ENCODE measurements around the gene XG. TPM values are rescaled to one million over a fixed set of nuclear protein-coding genes. Genes with fewer than 3 reads are reported as not detected.

Gene XG
- total and polyA plus RNA-seq, 5 donors from 2014 or later = not detected

DNA sequence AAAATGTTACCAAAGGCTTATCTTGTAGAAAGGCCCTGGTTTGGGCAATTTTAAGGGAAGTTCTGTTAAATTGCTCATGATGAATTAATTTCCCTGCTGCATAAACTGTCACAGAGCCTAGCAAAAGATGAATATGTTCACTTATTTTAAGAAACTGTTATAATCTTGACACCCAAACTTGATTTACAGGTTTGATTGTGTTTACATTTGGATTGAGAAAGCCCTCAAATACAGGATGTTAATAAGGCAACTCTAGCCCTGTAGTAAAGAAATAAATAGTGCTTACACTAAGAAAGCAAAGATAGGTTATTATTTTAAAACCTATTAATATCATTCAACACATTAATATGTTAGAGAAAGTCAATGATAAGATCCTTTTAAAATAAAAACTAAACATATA, 95.2 kb downstream of the XG start:
- H3K36me3 ChIP-seq (ENCODE audit: control insufficient read depth, insufficient read depth, low read length) = no peaks in the 10 kb centered on the region
- H3K4me3 ChIP-seq (ENCODE audit: low read depth, low read length) = no peak overlapping the region

DNA sequence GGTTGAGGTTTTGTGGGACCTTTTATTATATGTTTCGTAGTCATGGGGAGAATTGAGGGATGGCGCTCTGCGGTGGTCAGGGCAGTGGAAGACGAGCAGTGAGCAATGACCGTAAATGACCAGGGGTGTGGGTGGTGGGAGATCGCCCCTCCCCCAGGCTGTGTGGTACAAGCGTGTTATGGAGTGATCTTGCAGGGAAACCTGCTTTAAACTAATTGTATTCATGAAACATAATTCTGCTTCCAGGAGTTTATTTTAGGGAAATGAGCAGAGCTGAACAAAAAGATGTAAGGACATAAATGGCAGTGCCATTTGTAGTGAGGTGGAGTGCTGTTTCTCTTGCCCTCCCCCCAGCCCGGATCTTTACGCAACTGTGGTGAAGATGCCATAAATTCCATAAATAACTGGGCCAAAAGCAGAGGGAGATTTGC, 97.0 kb downstream of the XG start:
- ATAC-seq (ENCODE audit: low read depth in 2 of 2) (no peak), DNase-seq (no peak)
- no peak overlapping the region for H3K4me3 Mint-ChIP-seq
- H3K4me1 ChIP-seq (ENCODE audit: control insufficient read depth, insufficient read depth, low read length, poor library complexity, severe bottlenecking) = no peaks in the 10 kb centered on the region
- H3K27ac Mint-ChIP-seq = no peak overlapping the region
- H3K9me3 Mint-ChIP-seq = peaks cover 0 to 2% (median 0%) of the 10 kb centered on the region in 7 donors
- H3K36me3 Mint-ChIP-seq = no peaks in the 10 kb centered on the region
- H3K4me1 Mint-ChIP-seq = no peaks in the 10 kb centered on the region
- no peaks in the 10 kb centered on the region for H3K27me3 Mint-ChIP-seq
- H3K27ac ChIP-seq (ENCODE audit: insufficient read depth, low read length, poor library complexity, severe bottlenecking) = no peak overlapping the region
- no peaks in the 10 kb centered on the region for H3K9me3 ChIP-seq (ENCODE audit: control insufficient read depth in 2 of 2, low read length in 2 of 2)
- no peaks in the 10 kb centered on the region for H3K36me3 ChIP-seq (ENCODE audit: control insufficient read depth, insufficient read depth, low read length)
- no peak overlapping the region for H3K4me3 ChIP-seq (ENCODE audit: low read depth, low read length)
- H3K27me3 ChIP-seq (ENCODE audit: control insufficient read depth, insufficient read depth, low read length) = no peaks in the 10 kb centered on the region

More for the DNA sequence above, 95.2 kb downstream of the XG start:
- Mint-ChIP-seq H3K4me3 (no peak overlapping the region), H3K27ac (no peak overlapping the region), H3K36me3 (no peaks in the 10 kb centered on the region), H3K9me3 (peaks cover 0 to 2% (median 0%) of the 10 kb centered on the region in 7 donors), H3K4me1 (no peaks in the 10 kb centered on the region), H3K27me3 (no peaks in the 10 kb centered on the region)
- Histone ChIP-seq H3K9me3 (ENCODE audit: control insufficient read depth in 2 of 2, low read length in 2 of 2) (no peaks in the 10 kb centered on the region), H3K27ac (ENCODE audit: insufficient read depth, low read length, poor library complexity, severe bottlenecking) (no peak overlapping the region), H3K27me3 (ENCODE audit: control insufficient read depth, insufficient read depth, low read length) (no peaks in the 10 kb centered on the region), H3K4me1 (ENCODE audit: control insufficient read depth, insufficient read depth, low read length, poor library complexity, severe bottlenecking) (no peaks in the 10 kb centered on the region)
- DNase-seq (no peak), ATAC-seq (ENCODE audit: low read depth in 2 of 2) (no peak)

DNA sequence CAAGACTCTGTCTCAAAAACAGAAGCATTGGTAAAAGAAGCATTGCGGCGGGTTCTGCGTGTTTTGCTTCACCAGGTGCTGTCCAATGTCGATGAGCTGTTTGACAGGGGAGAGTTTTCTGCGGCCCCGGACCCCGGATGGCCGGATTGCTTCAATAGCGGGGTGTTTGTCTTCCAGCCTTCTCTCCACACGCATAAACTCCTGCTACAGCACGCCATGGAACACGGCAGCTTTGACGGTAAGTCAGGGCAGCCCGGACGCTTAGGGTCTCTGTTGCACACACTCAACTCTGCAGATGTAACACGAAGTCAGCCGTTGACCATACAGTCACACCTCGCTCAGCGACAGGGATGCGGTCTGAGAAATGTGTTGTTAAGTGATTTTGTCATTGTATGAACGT, 103.1 kb downstream of the XG start:
- Histone ChIP-seq H3K4me1 (ENCODE audit: control insufficient read depth, insufficient read depth, low read length, poor library complexity, severe bottlenecking) (no peaks in the 10 kb centered on the region), H3K27ac (ENCODE audit: insufficient read depth, low read length, poor library complexity, severe bottlenecking) (no peak overlapping the region), H3K36me3 (ENCODE audit: control insufficient read depth, insufficient read depth, low read length) (no peaks in the 10 kb centered on the region), H3K27me3 (ENCODE audit: control insufficient read depth, insufficient read depth, low read length) (no peaks in the 10 kb centered on the region), H3K4me3 (ENCODE audit: low read depth, low read length) (no peak overlapping the region), H3K9me3 (ENCODE audit: control insufficient read depth in 2 of 2, low read length in 2 of 2) (no peaks in the 10 kb centered on the region)
- Mint-ChIP-seq H3K27ac (no peak overlapping the region), H3K4me3 (no peak overlapping the region), H3K36me3 (no peaks in the 10 kb centered on the region), H3K9me3 (peaks cover 0 to 3% (median 0%) of the 10 kb centered on the region in 7 donors), H3K4me1 (no peaks in the 10 kb centered on the region), H3K27me3 (no peaks in the 10 kb centered on the region)
- DNase-seq = no peak
- ATAC-seq (ENCODE audit: low read depth in 2 of 2) = no peak

DNA sequence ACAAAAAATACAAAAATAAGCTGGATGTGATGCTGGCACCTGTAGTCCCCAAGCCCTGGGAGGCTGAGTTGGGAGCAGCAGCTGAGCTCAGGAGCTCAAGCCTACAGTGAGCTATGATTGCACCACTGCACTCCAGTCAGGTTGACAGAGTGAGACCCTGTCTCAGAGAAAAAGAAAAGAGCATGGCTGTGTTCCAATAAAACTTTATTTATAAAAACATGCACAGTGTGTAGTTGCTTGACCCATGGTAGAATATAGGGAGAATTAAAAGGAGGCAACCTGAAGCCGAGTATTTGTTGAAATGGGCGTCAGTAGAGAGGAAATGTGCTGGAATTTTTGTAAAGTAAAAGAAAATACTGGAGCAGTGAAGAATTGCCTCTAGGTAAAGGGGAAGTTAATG, 103.9 kb downstream of the XG start:
- Mint-ChIP-seq H3K27ac (no peak overlapping the region), H3K9me3 (peaks cover 0 to 3% (median 0%) of the 10 kb centered on the region in 7 donors), H3K4me3 (no peak overlapping the region), H3K4me1 (no peaks in the 10 kb centered on the region), H3K27me3 (no peaks in the 10 kb centered on the region), H3K36me3 (no peaks in the 10 kb centered on the region)
- H3K4me1 ChIP-seq (ENCODE audit: control insufficient read depth, insufficient read depth, low read length, poor library complexity, severe bottlenecking) = no peaks in the 10 kb centered on the region
- no peaks in the 10 kb centered on the region for H3K36me3 ChIP-seq (ENCODE audit: control insufficient read depth, insufficient read depth, low read length)
- H3K27me3 ChIP-seq (ENCODE audit: control insufficient read depth, insufficient read depth, low read length) = no peaks in the 10 kb centered on the region
- DNase-seq (no peak), ATAC-seq (ENCODE audit: low read depth in 2 of 2) (no peak)
- H3K9me3 ChIP-seq (ENCODE audit: control insufficient read depth in 2 of 2, low read length in 2 of 2) = no peaks in the 10 kb centered on the region
- no peak overlapping the region for H3K4me3 ChIP-seq (ENCODE audit: low read depth, low read length)
- H3K27ac ChIP-seq (ENCODE audit: insufficient read depth, low read length, poor library complexity, severe bottlenecking) = no peak overlapping the region

DNA sequence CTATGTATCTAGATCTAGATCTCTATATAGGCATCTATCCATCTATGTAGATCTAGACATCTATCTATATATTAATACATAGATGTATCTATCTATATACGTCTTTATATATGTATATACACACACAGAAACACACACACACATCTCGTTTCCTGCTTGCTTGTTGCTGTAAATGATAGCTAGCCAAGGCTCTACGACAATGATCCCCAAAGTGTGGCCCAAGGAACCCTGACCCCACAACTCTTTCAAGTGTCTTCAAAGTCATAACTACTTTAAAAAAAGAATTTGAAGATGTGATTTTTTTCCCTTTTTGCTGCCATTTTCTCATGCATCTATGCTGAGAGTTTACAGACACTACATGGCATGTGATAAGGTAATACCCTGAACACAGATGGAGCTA, 105.7 kb downstream of the XG start:
- ATAC-seq (ENCODE audit: low read depth in 2 of 2) = no peak

DNA sequence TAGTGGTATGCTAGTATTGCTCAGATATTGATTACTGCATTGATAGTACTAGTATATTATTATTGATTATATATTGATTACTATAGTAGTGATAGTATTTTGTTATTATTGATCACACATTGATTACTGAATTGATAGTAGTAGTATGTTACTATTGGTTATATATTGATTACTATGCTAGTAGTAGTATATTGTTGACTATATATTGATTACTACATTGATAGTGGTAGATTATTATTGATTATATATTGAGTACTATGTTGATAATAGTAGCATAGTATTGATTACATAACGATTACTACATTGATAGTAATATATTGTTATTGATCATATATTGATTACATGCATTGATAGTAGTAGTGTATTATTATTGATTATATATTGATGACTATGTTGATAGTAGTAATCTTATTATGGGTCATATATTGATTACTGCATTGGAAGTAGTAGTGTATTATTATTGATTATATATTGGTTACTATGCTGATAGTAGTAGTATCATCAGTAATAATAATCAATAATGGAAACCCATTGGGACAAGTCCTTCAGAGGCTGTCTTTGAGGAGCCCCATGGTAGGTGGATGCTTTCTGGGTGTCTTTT, 107.5 kb downstream of the XG start:
- Histone ChIP-seq H3K36me3 (ENCODE audit: control insufficient read depth, insufficient read depth, low read length) (no peaks in the 10 kb centered on the region), H3K27ac (ENCODE audit: insufficient read depth, low read length, poor library complexity, severe bottlenecking) (no peak overlapping the region), H3K4me3 (ENCODE audit: low read depth, low read length) (no peak overlapping the region), H3K27me3 (ENCODE audit: control insufficient read depth, insufficient read depth, low read length) (no peaks in the 10 kb centered on the region), H3K4me1 (ENCODE audit: control insufficient read depth, insufficient read depth, low read length, poor library complexity, severe bottlenecking) (no peaks in the 10 kb centered on the region), H3K9me3 (ENCODE audit: control insufficient read depth in 2 of 2, low read length in 2 of 2) (no peaks in the 10 kb centered on the region)
- H3K4me1 Mint-ChIP-seq = no peaks in the 10 kb centered on the region
- no peak overlapping the region for H3K4me3 Mint-ChIP-seq
- H3K27me3 Mint-ChIP-seq = no peaks in the 10 kb centered on the region
- H3K27ac Mint-ChIP-seq = no peak overlapping the region
- no peaks in the 10 kb centered on the region for H3K36me3 Mint-ChIP-seq
- peaks cover 0 to 2% (median 0%) of the 10 kb centered on the region in 7 donors for H3K9me3 Mint-ChIP-seq
- DNase-seq (no peak), ATAC-seq (ENCODE audit: low read depth in 2 of 2) (no peak)

More for the DNA sequence above, 105.7 kb downstream of the XG start:
- Mint-ChIP-seq H3K9me3 (peaks cover 0 to 3% (median 0%) of the 10 kb centered on the region in 7 donors), H3K4me3 (no peak overlapping the region), H3K27ac (no peak overlapping the region), H3K4me1 (no peaks in the 10 kb centered on the region), H3K36me3 (no peaks in the 10 kb centered on the region), H3K27me3 (no peaks in the 10 kb centered on the region)
- Histone ChIP-seq H3K4me3 (ENCODE audit: low read depth, low read length) (no peak overlapping the region), H3K27me3 (ENCODE audit: control insufficient read depth, insufficient read depth, low read length) (no peaks in the 10 kb centered on the region), H3K36me3 (ENCODE audit: control insufficient read depth, insufficient read depth, low read length) (no peaks in the 10 kb centered on the region), H3K4me1 (ENCODE audit: control insufficient read depth, insufficient read depth, low read length, poor library complexity, severe bottlenecking) (no peaks in the 10 kb centered on the region), H3K9me3 (ENCODE audit: control insufficient read depth in 2 of 2, low read length in 2 of 2) (no peaks in the 10 kb centered on the region), H3K27ac (ENCODE audit: insufficient read depth, low read length, poor library complexity, severe bottlenecking) (no peak overlapping the region)
- no peak for DNase-seq

DNA sequence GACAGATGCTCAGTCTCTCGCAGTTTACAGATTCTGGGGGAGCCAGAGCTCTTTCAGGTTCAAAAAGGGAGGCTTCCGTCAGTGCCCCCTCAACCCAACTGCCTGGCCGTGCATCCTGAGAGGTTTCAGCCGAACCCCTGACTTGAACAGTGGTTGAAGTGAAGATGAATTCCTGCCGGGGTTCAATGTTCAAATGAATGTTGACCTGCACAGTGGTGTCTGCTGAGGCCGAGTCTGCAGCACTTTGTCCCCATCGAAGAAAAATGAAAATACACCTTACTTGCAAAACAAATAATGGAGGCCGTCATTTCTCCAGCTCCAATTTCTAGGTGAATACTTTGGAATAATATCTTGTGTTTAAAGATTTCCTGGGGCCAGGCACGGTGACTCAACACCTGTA, 110.6 kb downstream of the XG start:
- H3K36me3 ChIP-seq (ENCODE audit: control insufficient read depth, insufficient read depth, low read length) = no peaks in the 10 kb centered on the region
- no peaks in the 10 kb centered on the region for H3K4me1 ChIP-seq (ENCODE audit: control insufficient read depth, insufficient read depth, low read length, poor library complexity, severe bottlenecking)
- ATAC-seq (ENCODE audit: low read depth in 2 of 2) = no peak
- no peak for DNase-seq
- Mint-ChIP-seq H3K27ac (no peak overlapping the region), H3K36me3 (no peaks in the 10 kb centered on the region), H3K27me3 (no peaks in the 10 kb centered on the region), H3K4me3 (no peak overlapping the region), H3K4me1 (no peaks in the 10 kb centered on the region), H3K9me3 (peaks cover 0 to 2% (median 0%) of the 10 kb centered on the region in 7 donors)
- H3K27me3 ChIP-seq (ENCODE audit: control insufficient read depth, insufficient read depth, low read length) = no peaks in the 10 kb centered on the region
- H3K27ac ChIP-seq (ENCODE audit: insufficient read depth, low read length, poor library complexity, severe bottlenecking) = no peak overlapping the region
- no peaks in the 10 kb centered on the region for H3K9me3 ChIP-seq (ENCODE audit: control insufficient read depth in 2 of 2, low read length in 2 of 2)
- H3K4me3 ChIP-seq (ENCODE audit: low read depth, low read length) = no peak overlapping the region

DNA sequence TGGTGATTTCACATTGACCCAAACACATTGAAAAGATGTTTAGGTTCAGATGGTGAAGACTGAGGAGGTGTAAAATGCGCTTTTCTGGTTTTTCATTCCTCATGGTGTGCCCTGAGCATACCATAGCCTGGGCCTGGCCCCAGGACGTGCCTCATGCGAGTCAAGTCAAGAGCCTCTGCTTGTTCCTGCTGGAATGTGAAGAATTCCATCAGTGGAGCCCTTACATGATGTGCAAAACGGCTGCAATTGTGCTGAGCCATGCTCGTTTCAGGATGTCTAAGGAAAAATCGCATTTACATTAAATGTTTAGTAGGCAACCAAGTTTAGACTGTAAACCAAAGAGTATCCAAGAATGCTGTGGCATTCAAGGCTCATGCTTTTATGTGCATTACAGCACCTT, 111.8 kb downstream of the XG start:
- Mint-ChIP-seq H3K9me3 (peaks cover 0 to 4% (median 0%) of the 10 kb centered on the region in 7 donors), H3K36me3 (no peaks in the 10 kb centered on the region), H3K4me3 (no peak overlapping the region), H3K27me3 (no peaks in the 10 kb centered on the region), H3K4me1 (no peaks in the 10 kb centered on the region), H3K27ac (no peak overlapping the region)
- no peaks in the 10 kb centered on the region for H3K9me3 ChIP-seq (ENCODE audit: control insufficient read depth in 2 of 2, low read length in 2 of 2)
- DNase-seq (no peak), ATAC-seq (ENCODE audit: low read depth in 2 of 2) (no peak)
- H3K4me1 ChIP-seq (ENCODE audit: control insufficient read depth, insufficient read depth, low read length, poor library complexity, severe bottlenecking) = no peaks in the 10 kb centered on the region
- H3K27me3 ChIP-seq (ENCODE audit: control insufficient read depth, insufficient read depth, low read length) = no peaks in the 10 kb centered on the region
- no peak overlapping the region for H3K27ac ChIP-seq (ENCODE audit: insufficient read depth, low read length, poor library complexity, severe bottlenecking)
- H3K36me3 ChIP-seq (ENCODE audit: control insufficient read depth, insufficient read depth, low read length) = no peaks in the 10 kb centered on the region
- no peak overlapping the region for H3K4me3 ChIP-seq (ENCODE audit: low read depth, low read length)

Measured in CD4-positive, CD25-positive, alpha-beta regulatory T cell (primary cell).